Measurements from ENCODE around the gene WEE2.

Gene WEE2

DNA sequence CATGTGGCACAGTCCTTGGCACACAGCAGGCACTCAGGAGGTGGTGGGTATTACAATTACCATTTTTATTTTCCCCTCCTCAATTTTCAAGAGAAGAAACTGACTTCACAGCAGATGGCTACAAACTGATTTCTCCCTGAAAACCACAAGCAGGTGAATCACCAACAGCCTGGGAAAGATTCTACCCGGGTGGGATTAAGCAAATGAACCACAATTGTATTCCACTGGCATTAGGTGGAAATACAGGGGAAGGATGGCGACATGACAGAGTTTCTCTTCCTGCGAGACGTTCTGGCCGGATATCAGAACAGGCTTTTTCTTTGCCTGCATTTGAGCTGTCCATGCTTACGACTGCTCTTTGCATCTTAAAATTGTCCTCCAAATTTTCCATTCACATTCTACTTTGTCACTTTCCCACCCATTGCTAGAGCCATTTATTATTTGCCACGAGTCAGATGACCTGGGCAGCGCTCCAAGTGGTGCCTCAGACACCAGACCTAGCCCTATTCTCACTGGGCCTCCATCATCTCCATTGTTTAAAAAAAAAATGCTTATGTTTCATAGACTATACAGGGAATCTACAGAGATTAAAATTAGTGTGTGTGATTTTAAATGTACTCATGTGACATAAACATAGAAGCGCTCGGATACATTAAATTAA is 10.8 kb upstream of the WEE2 start:
- no peak for DNase-seq (ENCODE audit: low spot score)
- in situ Hi-C loops (cut with MboI; ENCODE audit: low sequenced_read_pairs, unreplicated experiment) = no loop called here
- TF ChIP-seq, protein P1, sequence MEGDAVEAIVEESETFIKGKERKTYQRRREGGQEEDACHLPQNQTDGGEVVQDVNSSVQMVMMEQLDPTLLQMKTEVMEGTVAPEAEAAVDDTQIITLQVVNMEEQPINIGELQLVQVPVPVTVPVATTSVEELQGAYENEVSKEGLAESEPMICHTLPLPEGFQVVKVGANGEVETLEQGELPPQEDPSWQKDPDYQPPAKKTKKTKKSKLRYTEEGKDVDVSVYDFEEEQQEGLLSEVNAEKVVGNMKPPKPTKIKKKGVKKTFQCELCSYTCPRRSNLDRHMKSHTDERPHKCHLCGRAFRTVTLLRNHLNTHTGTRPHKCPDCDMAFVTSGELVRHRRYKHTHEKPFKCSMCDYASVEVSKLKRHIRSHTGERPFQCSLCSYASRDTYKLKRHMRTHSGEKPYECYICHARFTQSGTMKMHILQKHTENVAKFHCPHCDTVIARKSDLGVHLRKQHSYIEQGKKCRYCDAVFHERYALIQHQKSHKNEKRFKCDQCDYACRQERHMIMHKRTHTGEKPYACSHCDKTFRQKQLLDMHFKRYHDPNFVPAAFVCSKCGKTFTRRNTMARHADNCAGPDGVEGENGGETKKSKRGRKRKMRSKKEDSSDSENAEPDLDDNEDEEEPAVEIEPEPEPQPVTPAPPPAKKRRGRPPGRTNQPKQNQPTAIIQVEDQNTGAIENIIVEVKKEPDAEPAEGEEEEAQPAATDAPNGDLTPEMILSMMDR (IDR thresholded peaks at IDR 0.05; ENCODE audit: borderline replicate concordance, control extremely low read depth, extremely low read depth, insufficient read depth, missing control alignments) = no peak

DNA sequence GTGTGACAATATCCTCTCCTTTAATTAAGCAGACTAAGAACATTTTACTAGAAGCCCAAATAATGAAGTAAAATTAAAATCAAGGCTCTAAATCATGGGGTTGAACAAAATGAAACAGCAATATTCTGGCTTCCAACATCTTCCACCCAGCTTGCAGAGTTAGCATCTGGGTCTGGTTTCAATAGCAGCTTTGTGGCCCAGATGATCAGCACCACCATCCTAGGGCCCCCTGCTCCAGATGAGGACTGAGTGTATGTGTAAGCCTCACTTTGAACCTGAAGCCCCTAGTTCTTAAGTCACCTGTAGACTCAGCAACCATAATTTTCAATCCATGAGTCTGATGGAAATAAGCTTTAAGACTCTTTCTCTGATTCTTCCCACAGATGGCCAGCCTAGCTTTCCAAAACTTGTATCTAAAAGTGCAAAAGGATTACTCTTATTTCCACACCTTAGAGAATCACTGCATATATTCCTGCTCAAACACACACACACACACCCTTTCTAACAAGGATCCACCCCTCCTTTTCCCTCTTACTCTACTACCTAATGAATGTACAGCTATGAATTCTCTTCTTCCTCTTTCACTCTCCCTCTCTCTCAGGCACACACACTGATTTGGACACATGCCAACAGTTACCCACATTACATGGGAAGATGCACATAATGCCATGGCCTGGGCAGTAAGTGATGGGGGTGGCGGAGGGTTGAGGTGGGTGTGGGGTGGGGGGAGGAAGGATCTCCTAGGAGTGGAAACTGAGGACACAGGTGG is 9.7 kb upstream of the WEE2 start:
- in situ Hi-C loops (cut with MboI; ENCODE audit: low sequenced_read_pairs, unreplicated experiment) = no loop called here
- DNase-seq (ENCODE audit: low spot score) = no peak
- TF ChIP-seq, protein P1 (IDR thresholded peaks at IDR 0.05; ENCODE audit: borderline replicate concordance, control extremely low read depth, extremely low read depth, insufficient read depth, missing control alignments) = no peak

- in situ Hi-C loops (cut with MboI; ENCODE audit: low sequenced_read_pairs, unreplicated experiment) = no loop called here
- TF ChIP-seq, protein P1 (IDR thresholded peaks at IDR 0.05; ENCODE audit: borderline replicate concordance, control extremely low read depth, extremely low read depth, insufficient read depth, missing control alignments) = no peak
- DNase-seq (ENCODE audit: low spot score) = no peak
Measured at GRCh38 chr7:141699860-141700259, 8.3 kb upstream of the WEE2 start.

DNA sequence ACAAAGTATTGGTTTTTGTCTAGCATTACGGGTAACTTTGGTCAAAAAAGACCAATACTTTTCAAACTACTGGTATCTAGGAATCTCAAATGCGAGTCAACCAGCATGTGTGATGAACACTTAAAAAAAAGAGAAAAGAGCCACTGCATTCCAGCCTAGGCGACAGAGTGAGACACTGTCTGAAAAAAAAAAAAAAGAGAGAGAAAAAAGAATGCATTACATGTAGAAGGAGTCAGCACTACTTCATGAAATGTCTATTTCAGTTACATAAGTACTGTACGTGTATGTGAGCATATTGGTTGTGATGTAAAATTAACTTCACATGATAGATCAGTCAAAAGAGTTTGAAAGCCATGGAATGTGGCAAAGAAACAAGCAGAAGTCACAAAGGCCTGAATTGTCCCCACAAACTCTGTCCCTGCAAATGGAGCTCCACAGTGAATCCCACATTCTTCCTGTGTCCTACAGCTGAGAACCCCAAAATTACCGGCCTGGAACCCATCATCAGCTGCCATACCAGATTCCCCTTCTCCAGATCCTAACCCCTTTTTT is 7.8 kb upstream of the WEE2 start:
- in situ Hi-C loops (cut with MboI; ENCODE audit: low sequenced_read_pairs, unreplicated experiment) = no loop called here
- no peak for DNase-seq (ENCODE audit: low spot score)
- TF ChIP-seq, protein P1 (IDR thresholded peaks at IDR 0.05; ENCODE audit: borderline replicate concordance, control extremely low read depth, extremely low read depth, insufficient read depth, missing control alignments) = no peak

DNA sequence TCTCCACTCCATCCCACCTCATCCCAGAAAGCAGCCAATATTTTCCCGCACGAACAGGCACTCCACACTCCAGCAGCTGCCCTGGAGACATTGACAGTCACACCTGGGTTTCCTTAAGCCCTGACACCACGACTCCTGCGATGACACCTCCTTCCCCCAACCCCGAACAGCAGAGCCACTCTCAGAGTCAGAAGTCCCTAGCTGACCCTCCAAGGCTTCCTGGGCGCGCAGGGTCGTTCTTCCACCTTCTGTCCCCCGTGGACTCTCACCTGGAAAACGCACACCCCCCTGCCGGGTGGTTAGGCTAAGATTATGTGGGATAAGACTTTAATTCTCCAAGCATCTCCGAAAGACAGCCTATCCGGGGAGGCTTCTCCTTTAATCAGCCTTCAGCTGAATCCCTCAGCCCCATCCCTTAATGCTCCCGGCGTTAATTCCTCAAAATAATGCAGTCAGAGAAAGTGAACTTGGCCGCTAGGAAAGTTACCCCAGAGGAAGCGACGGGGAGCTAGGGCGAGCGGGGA is 7.2 kb upstream of the WEE2 start:
- in situ Hi-C loops (cut with MboI; ENCODE audit: low sequenced_read_pairs, unreplicated experiment) = no loop called here
- DNase-seq (ENCODE audit: low spot score) = peak; percentile 34
- TF ChIP-seq, protein P1 (IDR thresholded peaks at IDR 0.05; ENCODE audit: borderline replicate concordance, control extremely low read depth, extremely low read depth, insufficient read depth, missing control alignments) = no peak

- in situ Hi-C loops (cut with MboI; ENCODE audit: low sequenced_read_pairs, unreplicated experiment) = no loop called here
- TF ChIP-seq, protein P1 (IDR thresholded peaks at IDR 0.05; ENCODE audit: borderline replicate concordance, control extremely low read depth, extremely low read depth, insufficient read depth, missing control alignments) = no peak
- peak; percentile 86 for DNase-seq (ENCODE audit: low spot score)
Measured at GRCh38 chr7:141701489-141702046, 6.6 kb upstream of the WEE2 start.
